Testis (tissue), 2 donors: ENCODE measurements around the gene DMPK.

Experiments
- CTCF ChIP-seq, 3 experiments: fragments of 450-650 bp in 2 of 3; fragments of 200-600 bp in 1 of 3; sonication (generic) in 1 of 3; IDR thresholded peaks; one replicate each; pipeline ENCODE4 v1.5.1; 2016 to 2019; ENCODE audit warnings: antibody characterized with exemption in 3 of 3, mild to moderate bottlenecking in 2 of 3, moderate library complexity in 1 of 3
- POLR2A ChIP-seq: fragments of 450-650 bp; IDR thresholded peaks from one replicate; pipeline ENCODE4 v1.6.1; 2017; ENCODE audit warnings: antibody characterized with exemption, mild to moderate bottlenecking, moderate library complexity

- TF ChIP-seq CTCF (IDR thresholded peaks at IDR 0.05) (no peak), POLR2A (no peak)
Observed at GRCh38 chr19:45774765-45775164, 7.5 kb downstream of the DMPK start.
